H1 (cell line): Measurements from ENCODE around the gene PMP22. TPM values are rescaled to one million over a fixed set of nuclear protein-coding genes. Genes with fewer than 3 reads are reported as not detected.
A peak's percentile ranks its signal among the peaks of the same experiment; 100 is the strongest.

Experiments used
- CTCF ChIA-PET: fragments of 300-600 bp; sonication (Branson Sonifier 250); formaldehyde crosslinking; loops from one replicate; lab custom pipeline; 2021; ENCODE audit not compliant: partially characterized antibody; lab: Charles Lee
- POLR2A ChIA-PET: fragments of 300-600 bp; sonication (Branson Sonifier 250); formaldehyde crosslinking; loops from one replicate; lab custom pipeline; 2021; ENCODE audit warnings: inconsistent platforms; ENCODE audit not compliant: partially characterized antibody; lab: Charles Lee
- DNase-seq, 2 experiments: peaks; one replicate each; pipeline versions ENCODE4 v3.0.0 to v3.0.0-alpha.2; 2010 to 2022; ENCODE audit warnings: low spot score in 2 of 2, low read depth in 1 of 2, mixed read lengths in 1 of 2
- FAIRE-seq: peaks from 2 replicates; lab custom pipeline; 2011; peaks lifted over from hg19 to GRCh38; lab: Jason Lieb, UNC
- H2AFZ ChIP-seq: 2 replicates; pipeline ENCODE4 v1.8.1; 2012; ENCODE audit warnings: low read length, inconsistent platforms
- H2AK5ac ChIP-seq: 2 replicates; pipeline ENCODE4 v1.6.1; 2013; ENCODE audit warnings: low read depth, low read length
- H2BK120ac ChIP-seq: replicated peaks from 2 replicates; pipeline ENCODE3; 2013; ENCODE audit warnings: low read depth, low read length, inconsistent platforms
- H2BK12ac ChIP-seq: 2 replicates; pipeline ENCODE4 v1.6.1; 2013; ENCODE audit warnings: low read depth, low read length
- H2BK15ac ChIP-seq: 2 replicates; pipeline ENCODE4 v1.6.1; 2013; ENCODE audit warnings: low read length
- H2BK20ac ChIP-seq: 2 replicates; pipeline ENCODE4 v1.6.1; 2013; ENCODE audit warnings: low read length
- H2BK5ac ChIP-seq: 2 replicates; pipeline ENCODE4 v1.6.1; 2013; ENCODE audit warnings: low read depth, low read length
- H3K14ac ChIP-seq: 2 replicates; pipeline ENCODE4 v1.6.1; 2013; ENCODE audit warnings: inconsistent platforms; ENCODE audit not compliant: insufficient read length
- H3K18ac ChIP-seq: 2 replicates; pipeline ENCODE4 v1.6.1; 2013; ENCODE audit warnings: low read length; ENCODE audit errors: extremely low read depth
- H3K23ac ChIP-seq: 2 replicates; pipeline ENCODE4 v1.6.1; 2013; ENCODE audit warnings: inconsistent platforms; ENCODE audit not compliant: insufficient read length
- H3K23me2 ChIP-seq: 2 replicates; pipeline ENCODE4 v1.6.1; 2013; ENCODE audit warnings: low read depth, low read length
- H3K27ac ChIP-seq: 2 replicates; pipeline ENCODE4 v1.6.1; 2011; ENCODE audit warnings: low read depth, low read length, inconsistent platforms
- H3K27me3 ChIP-seq, 4 experiments: replicated peaks in 1 of 4; 1 replicate in 1 of 4; 2 replicates in 3 of 4; pipeline versions ENCODE4 v1.6.1 to v1.8.1; 2011 to 2013; ENCODE audit warnings: low read length in 3 of 4, mild to moderate bottlenecking in 3 of 4, inconsistent platforms in 2 of 4, mixed read lengths in 2 of 4, moderate library complexity in 1 of 4; ENCODE audit not compliant: control insufficient read depth in 3 of 4, insufficient read depth in 3 of 4; ENCODE audit errors: extremely low read depth in 1 of 4
- H3K36me3 ChIP-seq, 4 experiments: 2 replicates each; pipeline versions ENCODE4 v1.6.1 to v1.8.1; 2011 to 2013; ENCODE audit warnings: mild to moderate bottlenecking in 4 of 4, low read length in 3 of 4, moderate library complexity in 2 of 4, control low read depth in 1 of 4, inconsistent platforms in 1 of 4; ENCODE audit not compliant: insufficient read depth in 4 of 4, control insufficient read depth in 2 of 4
- H3K4ac ChIP-seq: replicated peaks from 2 replicates; pipeline ENCODE3; 2013; ENCODE audit warnings: low read length, low read depth, mixed read lengths, inconsistent platforms; ENCODE audit not compliant: insufficient read length
- H3K4me1 ChIP-seq, 4 experiments: replicated peaks in 1 of 4; 1 replicate in 1 of 4; 2 replicates in 3 of 4; pipeline versions ENCODE4 v1.6.1 to v1.8.1; 2011 to 2013; ENCODE audit warnings: low read length in 3 of 4, inconsistent platforms in 2 of 4, mixed read lengths in 1 of 4; ENCODE audit not compliant: insufficient read depth in 4 of 4, control insufficient read depth in 3 of 4
- H3K4me2 ChIP-seq, 2 experiments: 2 replicates each; pipeline versions ENCODE4 v1.6.1 to v1.8.1; 2011 to 2013; ENCODE audit warnings: low read depth in 2 of 2, low read length in 2 of 2, control low read depth in 1 of 2, inconsistent platforms in 1 of 2, mild to moderate bottlenecking in 1 of 2; ENCODE audit not compliant: insufficient read depth in 1 of 2
- H3K4me3 ChIP-seq, 4 experiments: fragments of 200-600, 300-600 bp in 1 of 4; sonication (generic), shearing (Covaris generic), sonication (Bioruptor Twin) in 1 of 4; 2 replicates each; pipeline versions ENCODE4 v1.5.1 to v1.8.1; 2011 to 2016; ENCODE audit warnings: low read length in 4 of 4, low read depth in 3 of 4, control low read depth in 2 of 4, inconsistent platforms in 2 of 4, mild to moderate bottlenecking in 2 of 4, mixed read lengths in 1 of 4, moderate library complexity in 1 of 4; ENCODE audit not compliant: insufficient read depth in 2 of 4; ENCODE audit errors: extremely low read depth in 1 of 4
- H3K56ac ChIP-seq: replicated peaks from 2 replicates; pipeline ENCODE3; 2013; ENCODE audit warnings: low read depth, mild to moderate bottlenecking, mixed read lengths, low read length, inconsistent platforms; ENCODE audit not compliant: insufficient read length
- H3K79me1 ChIP-seq: 2 replicates; pipeline ENCODE4 v1.6.1; 2013; ENCODE audit warnings: low read depth, low read length, control low read depth
- H3K79me2 ChIP-seq, 2 experiments: 2 replicates each; pipeline versions ENCODE4 v1.6.1 to v1.8.1; 2012 to 2013; ENCODE audit warnings: low read length in 2 of 2, mild to moderate bottlenecking in 2 of 2, inconsistent platforms in 1 of 2; ENCODE audit not compliant: insufficient read depth in 2 of 2, control insufficient read depth in 1 of 2
- H3K9ac ChIP-seq, 4 experiments: replicated peaks in 1 of 4; 1 replicate in 1 of 4; 2 replicates in 3 of 4; pipeline versions ENCODE4 v1.6.1 to v1.8.1; 2011 to 2013; ENCODE audit warnings: low read depth in 3 of 4, low read length in 3 of 4, control low read depth in 2 of 4, mild to moderate bottlenecking in 2 of 4, moderate library complexity in 2 of 4, inconsistent platforms in 1 of 4; ENCODE audit errors: extremely low read depth in 1 of 4
- H3K9me3 ChIP-seq, 2 experiments: 2 replicates each; pipeline versions ENCODE4 v1.6.1 to v1.8.1; 2012 to 2013; ENCODE audit warnings: mild to moderate bottlenecking in 2 of 2, moderate library complexity in 2 of 2, control low read depth in 1 of 2, inconsistent platforms in 1 of 2, low read depth in 1 of 2, low read length in 1 of 2, mixed read lengths in 1 of 2; ENCODE audit not compliant: insufficient read depth in 2 of 2
- H4K20me1 ChIP-seq, 2 experiments: replicated peaks in 1 of 2; 2 replicates each; pipeline versions ENCODE3 to v1.8.1; 2011 to 2013; ENCODE audit warnings: inconsistent platforms in 2 of 2, low read length in 2 of 2, mild to moderate bottlenecking in 1 of 2; ENCODE audit not compliant: insufficient read depth in 2 of 2, control insufficient read depth in 1 of 2
- H4K5ac ChIP-seq: 2 replicates; pipeline ENCODE4 v1.6.1; 2013; ENCODE audit warnings: low read length, low read depth, mixed read lengths, inconsistent platforms; ENCODE audit not compliant: insufficient read length
- H4K8ac ChIP-seq: 2 replicates; pipeline ENCODE4 v1.8.0; 2013; ENCODE audit warnings: mild to moderate bottlenecking, moderate library complexity, low read length, inconsistent platforms; ENCODE audit not compliant: insufficient read depth; ENCODE audit errors: extremely low read depth
- H4K91ac ChIP-seq: replicated peaks from 2 replicates; pipeline ENCODE3; 2013; ENCODE audit warnings: low read length, mixed read lengths, inconsistent platforms; ENCODE audit not compliant: insufficient read length
- BRCA1 ChIP-seq: IDR thresholded peaks from 2 replicates; pipeline ENCODE4 v1.6.1; 2012; ENCODE audit warnings: low read depth, low read length, improper control_type of control experiment
- CBX8 ChIP-seq: fragments of 300-800, 300-1000 bp; sonication (generic); IDR thresholded peaks from 2 replicates; pipeline ENCODE4 v1.7.1; 2016; ENCODE audit warnings: low read depth, low read length, borderline replicate concordance
- CEBPB ChIP-seq: IDR thresholded peaks from 2 replicates; pipeline ENCODE4 v1.6.1; 2012; ENCODE audit warnings: low read depth, low read length
- CTBP2 ChIP-seq: IDR thresholded peaks from 2 replicates; pipeline ENCODE4 v1.7.0; 2011; ENCODE audit warnings: borderline replicate concordance, mild to moderate bottlenecking, moderate library complexity, mixed read lengths, low read length; ENCODE audit not compliant: insufficient read depth, insufficient read length
- KDM4A ChIP-seq: IDR thresholded peaks from one replicate; pipeline ENCODE4 v1.7.1; 2012; ENCODE audit warnings: low read depth, mild to moderate bottlenecking, moderate library complexity, low read length, inconsistent platforms; ENCODE audit not compliant: severe bottlenecking
- MAX ChIP-seq: IDR thresholded peaks from 2 replicates; pipeline ENCODE4 v1.6.1; 2012; ENCODE audit warnings: inconsistent platforms
- PHF8 ChIP-seq: fragments of 200-600 bp; sonication (generic); conservative IDR thresholded peaks from 2 replicates; pipeline ENCODE4 v1.7.1; 2012; ENCODE audit warnings: low read depth, mild to moderate bottlenecking, inconsistent platforms, low read length, moderate library complexity
- RAD21 ChIP-seq, 2 experiments: IDR thresholded peaks in 1 of 2; conservative IDR thresholded peaks in 1 of 2; 2 replicates each; pipeline ENCODE4 v1.6.1; 2011; ENCODE audit warnings: low read depth in 2 of 2, low read length in 2 of 2, improper control_type of control experiment in 1 of 2, inconsistent platforms in 1 of 2, mild to moderate bottlenecking in 1 of 2, moderate library complexity in 1 of 2
- RBBP5 ChIP-seq: IDR thresholded peaks from 2 replicates; pipeline ENCODE4 v1.7.1; 2012; ENCODE audit warnings: low read depth, mild to moderate bottlenecking, inconsistent platforms, low read length, moderate library complexity, borderline replicate concordance
- TBP ChIP-seq: IDR thresholded peaks from 2 replicates; pipeline ENCODE4 v1.6.1; 2011; ENCODE audit warnings: low read depth, low read length, improper control_type of control experiment
- TEAD4 ChIP-seq: IDR thresholded peaks from 2 replicates; pipeline ENCODE4 v1.6.1; 2012; ENCODE audit warnings: low read depth, low read length, inconsistent platforms, mixed read lengths
- WGBS, 2 experiments: shearing (Covaris generic) in 1 of 2; methylation state at CpG; one replicate each; pipeline versions ENCODE4 v1.1.6 to v1.1.7; 2013 to 2015; ENCODE audit warnings: low lambda C conversion rate in 2 of 2, mixed read lengths in 2 of 2, inconsistent platforms in 1 of 2, low coverage in 1 of 2, missing lambda C conversion rate in 1 of 2; ENCODE audit not compliant: insufficient replicate concordance in 2 of 2, insufficient coverage in 1 of 2, insufficient read length in 1 of 2; ENCODE audit errors: extremely low coverage in 1 of 2, missing lambda C conversion rate in 1 of 2; 5-methylcytosine and 5-hydroxymethylcytosine counted together
- polyA plus RNA-seq, 7 experiments: library from polyadenylated mRNA; depleted of rRNA in 3 of 7; stranded (reverse) in 5 of 7; unstranded in 2 of 7; fragments of >200 nt in 5 of 7; fragments of 200-250 nt in 2 of 7; gene quantifications; 1 replicate in 5 of 7; 2 replicates in 1 of 7; 4 replicates in 1 of 7; pipeline versions ENCODE4 v1.2.1 to v1.2.3, GENCODE V29; 2011 to 2013; ENCODE audit warnings: missing spikeins in 2 of 7, mixed read lengths in 2 of 7
- total RNA-seq: library from RNA; stranded (reverse); fragmentation: NEBNext Ultra II Directional; extraction: Animal tissue kit (Norgen Biotek cat#: 25700); gene quantifications from 2 replicates; pipeline ENCODE4 v1.2.1, GENCODE V29; 2021

Gene PMP22
- total and polyA plus RNA-seq, 2 of the 8 experiments (the other 6 are each of a cell fraction or from before 2014, with no cell fraction given): 0.84 to 4.9 TPM

GRCh38 chr17:15263206-15263579 lies 1.9 kb downstream of the PMP22 start:
- no peak for DNase-seq
- peaks cover 22% of the 10 kb centered on the region for H3K23me2 ChIP-seq
- no peak overlapping the region for H3K14ac ChIP-seq
- 9% methylated on average over 16 of the region's 17 CpGs; no CpG with 5 or more reads in 1 of the 2 experiments for WGBS, 2 experiments
- H2AFZ ChIP-seq: no peak overlapping the region; the same call in 1 of the 2 replicates
- no peak overlapping the region for H4K8ac ChIP-seq
- no peak overlapping the region for H3K4ac ChIP-seq
- peak overlapping the region; percentile 56 to 100 for H3K4me2 ChIP-seq
- H4K91ac ChIP-seq: no peak overlapping the region
- no peak overlapping the region for H2BK12ac ChIP-seq
- H2BK15ac ChIP-seq: no peak overlapping the region
- H3K4me3 ChIP-seq: peak overlapping the region; percentile 28 to 71 (median 64); a peak in 7 of 8 replicates
- no peaks in the 10 kb centered on the region for H3K36me3 ChIP-seq
- no peak overlapping the region for H3K9ac ChIP-seq
- no peak overlapping the region for H2BK120ac ChIP-seq
- no peak overlapping the region for H2BK5ac ChIP-seq
- POLR2A ChIA-PET: interaction anchor here (0.8 to 1.1 kb wide), 3 partner anchors 9 to 27 kb away, joined by 3 read pairs; no protein-coding TSS in a partner anchor
- no peak overlapping the region for H2BK20ac ChIP-seq
- H3K4me1 ChIP-seq: peaks cover 0 to 16% (median 4%) of the 10 kb centered on the region in 4 experiments; a peak in 5 of 7 replicates
- CTCF ChIA-PET: interaction anchor here (0.8 to 7.3 kb wide), 20 partner anchors 9 to 246 kb away, joined by 3 to 69 read pairs (median 4); partner anchors contain the start of gene TEKT3
- no peak overlapping the region for H4K5ac ChIP-seq
- peaks cover 42 to 65% (median 59%) of the 10 kb centered on the region in 4 experiments for H3K27me3 ChIP-seq
- H3K18ac ChIP-seq: no peak overlapping the region
- H3K56ac ChIP-seq: no peak overlapping the region
- H3K23ac ChIP-seq: no peak overlapping the region
- TF ChIP-seq PHF8: 0 out of 2 replicates have a peak, but pooled peaks have one; percentile 36
- TF ChIP-seq CEBPB: no peak
- TF ChIP-seq RBBP5: 0 out of 2 replicates have a peak, but pooled peaks have one; percentile 5
- peak; percentile 56 for TF ChIP-seq KDM4A
- TF ChIP-seq RAD21 (IDR thresholded peaks at IDR 0.05 in 1 of 2, conservative IDR thresholded peaks at IDR 0.05 in 1 of 2; ENCODE audit: low read depth in 2 of 2, low read length in 2 of 2): peak in 1 of 2 experiments; percentile 4; a peak in 1 of 4 replicates
- TF ChIP-seq CTBP2: no peak
- no peak for TF ChIP-seq BRCA1
- peak; percentile 9; the same call in 1 of the 2 replicates for TF ChIP-seq MAX
- TF ChIP-seq TBP: 0 out of 2 replicates have a peak, but pooled peaks have one; percentile 13
- TF ChIP-seq CBX8: no peak
- TF ChIP-seq TEAD4: peak; percentile 54
- TF ChIP-seq, all 59 proteins: peak for 7
- Histone ChIP-seq H4K20me1 (peaks cover 0 to 4% of the 10 kb centered on the region in 2 experiments), H3K79me1 (no peaks in the 10 kb centered on the region), H3K79me2 (no peaks in the 10 kb centered on the region), H3K27ac (no peak overlapping the region), H3K9me3 (no peaks in the 10 kb centered on the region), H2AK5ac (no peak overlapping the region)
- no peak for FAIRE-seq
